GM19372 (cell line): Measurements from ENCODE around the gene ISG20L2.

Experiments used
- ATAC-seq: cut with Tn5 transposase; IDR thresholded peaks from one replicate; pipeline ENCODE4 v1.9.1; 2021; ENCODE audit warnings: mild to moderate bottlenecking, low read depth, moderate library complexity; ENCODE audit not compliant: unreplicated experiment

Gene ISG20L2

GRCh38 chr1:156741481-156741983 is 13.0 kb upstream of the ISG20L2 start:
- no peak for ATAC-seq

- peak; percentile 85 for ATAC-seq
Measured at GRCh38 chr1:156740741-156741480, 12.3 kb upstream of the ISG20L2 start, which contains the start of gene MRPL24. Gene MRPL24 (minus strand): TSS chr1:156741088. CDS start chr1:156738704, 2,384 bp downstream.

- no peak for ATAC-seq
Measured at GRCh38 chr1:156740237-156740740, 11.7 kb upstream of the ISG20L2 start.

- no peak for ATAC-seq
Measured at GRCh38 chr1:156738916-156739315, 10.3 kb upstream of the ISG20L2 start.

- ATAC-seq, result no peak
Measured at GRCh38 chr1:156738407-156738806, 9.8 kb upstream of the ISG20L2 start.

- ATAC-seq, result no peak
Measured at GRCh38 chr1:156733989-156734584, 5.5 kb upstream of the ISG20L2 start.

GRCh38 chr1:156727926-156728598 is 504 bp downstream of the ISG20L2 start, which contains the start of gene METTL25B:
Gene METTL25B (plus strand): TSS chr1:156728469. CDS start chr1:156729105, 636 bp downstream.
- peak; percentile 51 for ATAC-seq

- no peak for ATAC-seq
Measured at GRCh38 chr1:156727492-156727891, 1.1 kb downstream of the ISG20L2 start.

- no peak for ATAC-seq
Measured at GRCh38 chr1:156726549-156727226, 1.9 kb downstream of the ISG20L2 start.

- no peak for ATAC-seq
Measured at GRCh38 chr1:156725683-156726280, 2.8 kb downstream of the ISG20L2 start.

GRCh38 chr1:156721535-156721934 is 7.0 kb downstream of the ISG20L2 start:
- no peak for ATAC-seq

- no peak for ATAC-seq
Measured at GRCh38 chr1:156721131-156721530, 7.4 kb downstream of the ISG20L2 start.

- no peak for ATAC-seq
Measured at GRCh38 chr1:156717351-156717750, 11.2 kb downstream of the ISG20L2 start.

- ATAC-seq, result no peak
Measured at GRCh38 chr1:156714830-156715229, 13.7 kb downstream of the ISG20L2 start.

- no peak for ATAC-seq
Measured at GRCh38 chr1:156712626-156713025, 15.9 kb downstream of the ISG20L2 start.

GRCh38 chr1:156711011-156711817 is 17.4 kb downstream of the ISG20L2 start:
- no peak for ATAC-seq

GRCh38 chr1:156709757-156710489 is 18.6 kb downstream of the ISG20L2 start:
- ATAC-seq, result no peak

GRCh38 chr1:156709031-156709430 is 19.5 kb downstream of the ISG20L2 start:
- ATAC-seq, result no peak
